ENCODE data around the gene LYZL2.
A peak's percentile ranks its signal among the peaks of the same experiment; 100 is the strongest.

LYZL2 gene

GRCh38 chr10:30602747-30603146 is 26.8 kb downstream of the LYZL2 start:
- TF ChIP-seq YY1 (IDR thresholded peaks at IDR 0.05; ENCODE audit: low read depth) (no peak), FOXM1 (IDR thresholded peaks at IDR 0.05; ENCODE audit: borderline replicate concordance, low read depth) (no peak), CEBPB (IDR thresholded peaks at IDR 0.05) (no peak), RAD21 (IDR thresholded peaks at IDR 0.05; ENCODE audit: low read depth) (no peak), TAF1 (IDR thresholded peaks at IDR 0.05; ENCODE audit: low read depth) (no peak), EGR1 (IDR thresholded peaks at IDR 0.05) (no peak), ZBTB7A (IDR thresholded peaks at IDR 0.05; ENCODE audit: low read depth) (no peak), NFIC (IDR thresholded peaks at IDR 0.05) (no peak), EP300 (IDR thresholded peaks at IDR 0.05; ENCODE audit: borderline replicate concordance) (no peak), REST (IDR thresholded peaks at IDR 0.05; ENCODE audit: low read depth) (no peak), TEAD4 (IDR thresholded peaks at IDR 0.05) (no peak), MAX (IDR thresholded peaks at IDR 0.05) (no peak), TCF12 (IDR thresholded peaks at IDR 0.05; ENCODE audit: low read depth) (no peak), USF1 (IDR thresholded peaks at IDR 0.05) (no peak), CREB1 (IDR thresholded peaks at IDR 0.05; ENCODE audit: low read depth) (no peak)

- TF ChIP-seq EP300 (IDR thresholded peaks at IDR 0.05; ENCODE audit: borderline replicate concordance) = no peak
- TF ChIP-seq CREB1 (IDR thresholded peaks at IDR 0.05; ENCODE audit: low read depth) = no peak
- no peak for TF ChIP-seq TEAD4 (IDR thresholded peaks at IDR 0.05)
- no peak for TF ChIP-seq EGR1 (IDR thresholded peaks at IDR 0.05)
- no peak for TF ChIP-seq MAX (IDR thresholded peaks at IDR 0.05)
Observed at GRCh38 chr10:30600005-30600404, 29.5 kb downstream of the LYZL2 start.

GRCh38 chr10:30598105-30598776 is 31.3 kb downstream of the LYZL2 start:
- TF ChIP-seq RAD21 (IDR thresholded peaks at IDR 0.05; ENCODE audit: low read depth) (no peak), USF1 (IDR thresholded peaks at IDR 0.05) (no peak), ZBTB7A (IDR thresholded peaks at IDR 0.05; ENCODE audit: low read depth) (no peak), CREB1 (IDR thresholded peaks at IDR 0.05; ENCODE audit: low read depth) (no peak), REST (IDR thresholded peaks at IDR 0.05; ENCODE audit: low read depth) (no peak), EP300 (IDR thresholded peaks at IDR 0.05; ENCODE audit: borderline replicate concordance) (no peak), EGR1 (IDR thresholded peaks at IDR 0.05) (no peak), NFIC (IDR thresholded peaks at IDR 0.05) (no peak), CEBPB (IDR thresholded peaks at IDR 0.05) (no peak), YY1 (IDR thresholded peaks at IDR 0.05; ENCODE audit: low read depth) (no peak), FOXM1 (IDR thresholded peaks at IDR 0.05; ENCODE audit: borderline replicate concordance, low read depth) (no peak), TAF1 (IDR thresholded peaks at IDR 0.05; ENCODE audit: low read depth) (no peak), TEAD4 (IDR thresholded peaks at IDR 0.05) (no peak)

GRCh38 chr10:30596493-30597432 is 32.8 kb downstream of the LYZL2 start:
- TF ChIP-seq EP300 (IDR thresholded peaks at IDR 0.05; ENCODE audit: borderline replicate concordance) = peak; percentile 23; the same call in 1 of the 2 replicates
- TF ChIP-seq TCF12 (IDR thresholded peaks at IDR 0.05; ENCODE audit: low read depth) = 0 out of 2 replicates have a peak, but pooled peaks have one; percentile 22

- TF ChIP-seq EGR1 (IDR thresholded peaks at IDR 0.05) (no peak), TEAD4 (IDR thresholded peaks at IDR 0.05) (no peak), CEBPB (IDR thresholded peaks at IDR 0.05) (no peak), FOXM1 (IDR thresholded peaks at IDR 0.05; ENCODE audit: borderline replicate concordance, low read depth) (no peak), TAF1 (IDR thresholded peaks at IDR 0.05; ENCODE audit: low read depth) (no peak), TCF12 (IDR thresholded peaks at IDR 0.05; ENCODE audit: low read depth) (no peak), ZBTB7A (IDR thresholded peaks at IDR 0.05; ENCODE audit: low read depth) (no peak), RAD21 (IDR thresholded peaks at IDR 0.05; ENCODE audit: low read depth) (no peak), MAX (IDR thresholded peaks at IDR 0.05) (no peak), YY1 (IDR thresholded peaks at IDR 0.05; ENCODE audit: low read depth) (no peak), USF1 (IDR thresholded peaks at IDR 0.05) (no peak), NFIC (IDR thresholded peaks at IDR 0.05) (no peak), REST (IDR thresholded peaks at IDR 0.05; ENCODE audit: low read depth) (no peak), CREB1 (IDR thresholded peaks at IDR 0.05; ENCODE audit: low read depth) (no peak), EP300 (IDR thresholded peaks at IDR 0.05; ENCODE audit: borderline replicate concordance) (no peak)
Observed at GRCh38 chr10:30596013-30596412, 33.5 kb downstream of the LYZL2 start.
